ENCODE results near the gene DOCK6. TPM values are rescaled to one million over a fixed set of nuclear protein-coding genes. Genes with fewer than 3 reads are reported as not detected.

Gene DOCK6
- total and polyA plus RNA-seq, 2 of the 13 experiments (the other 11 are each of a cell fraction or from before 2014, with no cell fraction given), result 5.4 to 38.1 TPM

DNA sequence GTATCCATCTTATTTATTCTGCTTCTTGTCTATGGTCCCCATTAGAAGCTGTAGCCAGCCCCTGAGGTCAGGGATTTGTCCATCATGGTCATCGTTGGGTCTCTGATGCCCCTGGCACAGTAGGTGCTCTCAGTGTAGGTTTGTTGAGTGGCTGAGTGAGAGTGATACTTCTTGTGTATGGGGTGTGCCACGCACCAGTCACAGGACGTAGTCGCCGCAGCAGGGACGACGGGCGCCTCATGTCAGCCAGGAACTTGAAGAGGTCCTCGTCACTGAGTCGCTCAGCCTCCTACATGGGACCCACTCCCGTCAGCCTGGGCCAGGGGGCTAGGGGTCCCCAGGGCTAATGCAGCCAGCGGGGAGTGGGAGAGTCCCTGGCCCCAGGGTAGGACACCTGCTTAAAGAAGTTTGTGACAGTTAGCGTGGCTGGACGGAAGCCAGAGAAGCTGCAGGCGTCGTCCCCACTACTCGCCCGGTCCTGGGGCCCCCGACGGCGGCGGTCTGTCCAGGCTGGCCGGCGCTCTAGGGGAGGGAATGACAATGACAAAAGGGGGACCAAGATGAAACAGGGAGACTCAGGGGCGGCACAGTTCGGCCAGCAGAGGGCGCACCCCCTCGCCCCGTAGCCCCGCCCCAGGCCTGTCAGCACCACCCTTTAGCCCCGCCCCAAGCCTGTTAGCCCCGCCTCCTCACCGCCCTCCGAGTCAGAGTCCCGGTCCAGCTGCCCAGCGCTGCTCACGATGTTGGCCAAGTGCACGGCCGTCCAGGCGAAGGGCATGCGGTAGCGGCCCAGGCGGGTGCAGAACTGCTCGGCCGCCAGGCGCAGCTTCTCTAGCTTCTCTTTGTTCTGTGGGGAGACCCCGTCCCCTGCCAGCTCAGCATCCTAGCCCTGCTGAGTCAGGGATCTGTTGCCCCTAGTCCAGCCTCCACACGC lies 19.2 kb downstream of the DOCK6 start (continued):
- TF ChIP-seq, protein P1, sequence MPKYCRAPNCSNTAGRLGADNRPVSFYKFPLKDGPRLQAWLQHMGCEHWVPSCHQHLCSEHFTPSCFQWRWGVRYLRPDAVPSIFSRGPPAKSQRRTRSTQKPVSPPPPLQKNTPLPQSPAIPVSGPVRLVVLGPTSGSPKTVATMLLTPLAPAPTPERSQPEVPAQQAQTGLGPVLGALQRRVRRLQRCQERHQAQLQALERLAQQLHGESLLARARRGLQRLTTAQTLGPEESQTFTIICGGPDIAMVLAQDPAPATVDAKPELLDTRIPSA (CRISPR knock-in tag; IDR thresholded peaks at IDR 0.05; ENCODE audit: borderline replicate concordance), result no peak
- no peak for TF ChIP-seq RBM39 (IDR thresholded peaks at IDR 0.05; ENCODE audit: low read depth, low read length, poor library complexity, severe bottlenecking)
- TF ChIP-seq MED8 (CRISPR knock-in tag; IDR thresholded peaks at IDR 0.05; ENCODE audit: insufficient replicate concordance), result no peak
- no peak for TF ChIP-seq ZNF30 (CRISPR knock-in tag; IDR thresholded peaks at IDR 0.05)
- no peak for TF ChIP-seq RORA (CRISPR knock-in tag; IDR thresholded peaks at IDR 0.05)
- TF ChIP-seq ZNF775 (CRISPR knock-in tag; IDR thresholded peaks at IDR 0.05; ENCODE audit: borderline replicate concordance), result no peak
- TF ChIP-seq, protein P2, sequence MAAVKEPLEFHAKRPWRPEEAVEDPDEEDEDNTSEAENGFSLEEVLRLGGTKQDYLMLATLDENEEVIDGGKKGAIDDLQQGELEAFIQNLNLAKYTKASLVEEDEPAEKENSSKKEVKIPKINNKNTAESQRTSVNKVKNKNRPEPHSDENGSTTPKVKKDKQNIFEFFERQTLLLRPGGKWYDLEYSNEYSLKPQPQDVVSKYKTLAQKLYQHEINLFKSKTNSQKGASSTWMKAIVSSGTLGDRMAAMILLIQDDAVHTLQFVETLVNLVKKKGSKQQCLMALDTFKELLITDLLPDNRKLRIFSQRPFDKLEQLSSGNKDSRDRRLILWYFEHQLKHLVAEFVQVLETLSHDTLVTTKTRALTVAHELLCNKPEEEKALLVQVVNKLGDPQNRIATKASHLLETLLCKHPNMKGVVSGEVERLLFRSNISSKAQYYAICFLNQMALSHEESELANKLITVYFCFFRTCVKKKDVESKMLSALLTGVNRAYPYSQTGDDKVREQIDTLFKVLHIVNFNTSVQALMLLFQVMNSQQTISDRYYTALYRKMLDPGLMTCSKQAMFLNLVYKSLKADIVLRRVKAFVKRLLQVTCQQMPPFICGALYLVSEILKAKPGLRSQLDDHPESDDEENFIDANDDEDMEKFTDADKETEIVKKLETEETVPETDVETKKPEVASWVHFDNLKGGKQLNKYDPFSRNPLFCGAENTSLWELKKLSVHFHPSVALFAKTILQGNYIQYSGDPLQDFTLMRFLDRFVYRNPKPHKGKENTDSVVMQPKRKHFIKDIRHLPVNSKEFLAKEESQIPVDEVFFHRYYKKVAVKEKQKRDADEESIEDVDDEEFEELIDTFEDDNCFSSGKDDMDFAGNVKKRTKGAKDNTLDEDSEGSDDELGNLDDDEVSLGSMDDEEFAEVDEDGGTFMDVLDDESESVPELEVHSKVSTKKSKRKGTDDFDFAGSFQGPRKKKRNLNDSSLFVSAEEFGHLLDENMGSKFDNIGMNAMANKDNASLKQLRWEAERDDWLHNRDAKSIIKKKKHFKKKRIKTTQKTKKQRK (IDR thresholded peaks at IDR 0.05; ENCODE audit: low read length), result no peak
- TF ChIP-seq KDM5A (IDR thresholded peaks at IDR 0.05; ENCODE audit: borderline replicate concordance, low read length), result no peak
- TF ChIP-seq AGO2 (optimal IDR thresholded peaks at IDR 0.05; ENCODE audit: low read depth, low read length), result peak; percentile 81
- TF ChIP-seq MYNN (CRISPR knock-in tag; IDR thresholded peaks at IDR 0.05; ENCODE audit: low read depth), result no peak
- TF ChIP-seq, protein P3, sequence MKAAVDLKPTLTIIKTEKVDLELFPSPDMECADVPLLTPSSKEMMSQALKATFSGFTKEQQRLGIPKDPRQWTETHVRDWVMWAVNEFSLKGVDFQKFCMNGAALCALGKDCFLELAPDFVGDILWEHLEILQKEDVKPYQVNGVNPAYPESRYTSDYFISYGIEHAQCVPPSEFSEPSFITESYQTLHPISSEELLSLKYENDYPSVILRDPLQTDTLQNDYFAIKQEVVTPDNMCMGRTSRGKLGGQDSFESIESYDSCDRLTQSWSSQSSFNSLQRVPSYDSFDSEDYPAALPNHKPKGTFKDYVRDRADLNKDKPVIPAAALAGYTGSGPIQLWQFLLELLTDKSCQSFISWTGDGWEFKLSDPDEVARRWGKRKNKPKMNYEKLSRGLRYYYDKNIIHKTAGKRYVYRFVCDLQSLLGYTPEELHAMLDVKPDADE (CRISPR knock-in tag; IDR thresholded peaks at IDR 0.05), result no peak
- peak; percentile 37; the same call in 1 of the 2 replicates for TF ChIP-seq TOPORS (CRISPR knock-in tag; IDR thresholded peaks at IDR 0.05)
- TF ChIP-seq ZNF143 (CRISPR knock-in tag; IDR thresholded peaks at IDR 0.05), result no peak
- no peak; the same call in 1 of the 2 replicates for TF ChIP-seq TOE1 (CRISPR knock-in tag; IDR thresholded peaks at IDR 0.05)
- TF ChIP-seq CHD4 (IDR thresholded peaks at IDR 0.05; ENCODE audit: borderline replicate concordance, low read length), result no peak
- TF ChIP-seq SKI (IDR thresholded peaks at IDR 0.05; ENCODE audit: partially characterized antibody), result no peak
- peak; percentile 12 for TF ChIP-seq XRCC5 (optimal IDR thresholded peaks at IDR 0.05; ENCODE audit: low read length)
- TF ChIP-seq SSRP1 (CRISPR knock-in tag; IDR thresholded peaks at IDR 0.05), result peak; percentile 82; the same call in 1 of the 2 replicates
- TF ChIP-seq ZMAT3 (CRISPR knock-in tag; conservative IDR thresholded peaks at IDR 0.05), result no peak
- no peak for TF ChIP-seq ZNF883 (CRISPR knock-in tag; IDR thresholded peaks at IDR 0.05; ENCODE audit: not compliant biosample characterization)
- TF ChIP-seq, protein P4, sequence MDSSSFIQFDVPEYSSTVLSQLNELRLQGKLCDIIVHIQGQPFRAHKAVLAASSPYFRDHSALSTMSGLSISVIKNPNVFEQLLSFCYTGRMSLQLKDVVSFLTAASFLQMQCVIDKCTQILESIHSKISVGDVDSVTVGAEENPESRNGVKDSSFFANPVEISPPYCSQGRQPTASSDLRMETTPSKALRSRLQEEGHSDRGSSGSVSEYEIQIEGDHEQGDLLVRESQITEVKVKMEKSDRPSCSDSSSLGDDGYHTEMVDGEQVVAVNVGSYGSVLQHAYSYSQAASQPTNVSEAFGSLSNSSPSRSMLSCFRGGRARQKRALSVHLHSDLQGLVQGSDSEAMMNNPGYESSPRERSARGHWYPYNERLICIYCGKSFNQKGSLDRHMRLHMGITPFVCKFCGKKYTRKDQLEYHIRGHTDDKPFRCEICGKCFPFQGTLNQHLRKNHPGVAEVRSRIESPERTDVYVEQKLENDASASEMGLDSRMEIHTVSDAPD (CRISPR knock-in tag; IDR thresholded peaks at IDR 0.05), result no peak
- TF ChIP-seq AGO1 (IDR thresholded peaks at IDR 0.05; ENCODE audit: low read depth, low read length, poor library complexity, severe bottlenecking), result peak; percentile 96
- peak; percentile 62 for TF ChIP-seq POLR2AphosphoS5 (IDR thresholded peaks at IDR 0.05; ENCODE audit: low read depth, low read length)

Measured in HepG2 (cell line).